ENCODE results near the gene NTRK2.

- no peak for TF ChIP-seq CTCF (IDR thresholded peaks at IDR 0.05)
- no peak for TF ChIP-seq POLR2A (IDR thresholded peaks at IDR 0.05)
Observed at GRCh38 chr9:84829997-84830696, 160.6 kb downstream of the NTRK2 start.

All from vagina (tissue), 2 donors.